Common myeloid progenitor, CD34-positive (primary cell): ENCODE measurements around the gene TCN1.

ENCODE experiments used
- CTCF ChIA-PET: fragments of 350-600 bp; sonication (Branson Sonifier 250); formaldehyde crosslinking; loops from one replicate; lab custom pipeline; 2021; ENCODE audit warnings: antibody characterized with exemption; lab: Charles Lee
- POLR2A ChIA-PET: fragments of 350-600 bp; sonication (Branson Sonifier 250); formaldehyde crosslinking; loops from one replicate; lab custom pipeline; 2021; ENCODE audit warnings: antibody characterized with exemption; lab: Charles Lee
- DNase-seq, 3 donors: peaks; one replicate each; pipeline versions ENCODE4 v3.0.0 to v3.0.0-alpha.2; 2013
- H3K27ac ChIP-seq, 2 experiments: 1 replicate in 1 of 2; 2 replicates in 1 of 2; pipeline ENCODE4 v1.7.0; 2013; ENCODE audit warnings: inconsistent platforms in 2 of 2, low read length in 2 of 2, mild to moderate bottlenecking in 2 of 2, low read depth in 1 of 2, moderate library complexity in 1 of 2; ENCODE audit not compliant: severe bottlenecking in 2 of 2, insufficient read depth in 1 of 2, poor library complexity in 1 of 2
- H3K27me3 ChIP-seq, 5 experiments: replicated peaks in 2 of 5; 1 replicate in 3 of 5; 2 replicates in 2 of 5; pipeline versions ENCODE4 v1.6.1 to v1.7.0; 2013; ENCODE audit warnings: low read length in 4 of 5, mild to moderate bottlenecking in 2 of 5, moderate library complexity in 2 of 5, inconsistent platforms in 1 of 5; ENCODE audit not compliant: insufficient read depth in 5 of 5, control insufficient read depth in 4 of 5
- H3K36me3 ChIP-seq, 4 experiments: 1 replicate in 2 of 4; 2 replicates in 2 of 4; pipeline versions ENCODE4 v1.6.1 to v1.7.0; 2013; ENCODE audit warnings: low read length in 3 of 4, control low read depth in 1 of 4, mild to moderate bottlenecking in 1 of 4; ENCODE audit not compliant: control insufficient read depth in 4 of 4, insufficient read depth in 4 of 4
- H3K4me1 ChIP-seq, 4 experiments: 1 replicate in 3 of 4; 2 replicates in 1 of 4; pipeline versions ENCODE4 v1.6.1 to v1.7.1; 2013; ENCODE audit warnings: low read length in 3 of 4, mild to moderate bottlenecking in 3 of 4, control low read depth in 1 of 4, inconsistent platforms in 1 of 4, moderate library complexity in 1 of 4; ENCODE audit not compliant: control insufficient read depth in 4 of 4, insufficient read depth in 4 of 4; ENCODE audit errors: control extremely low read depth in 1 of 4
- H3K4me3 ChIP-seq, 7 experiments: 1 replicate in 4 of 7; 2 replicates in 3 of 7; pipeline versions ENCODE4 v1.5.1 to v1.7.0; 2013; ENCODE audit warnings: mild to moderate bottlenecking in 7 of 7, low read length in 6 of 7, moderate library complexity in 6 of 7, inconsistent platforms in 2 of 7, low read depth in 2 of 7, control low read depth in 1 of 7; ENCODE audit not compliant: insufficient read depth in 4 of 7, control insufficient read depth in 1 of 7; ENCODE audit errors: extremely low read depth in 1 of 7
- H3K9me3 ChIP-seq, 5 experiments: 1 replicate in 4 of 5; 2 replicates in 1 of 5; pipeline versions ENCODE4 v1.6.1 to v1.7.1; 2013; ENCODE audit warnings: low read length in 4 of 5, mild to moderate bottlenecking in 2 of 5, inconsistent platforms in 1 of 5, low read depth in 1 of 5, moderate library complexity in 1 of 5; ENCODE audit not compliant: control insufficient read depth in 4 of 5, insufficient read depth in 2 of 5; ENCODE audit errors: control extremely low read depth in 1 of 5
- WGBS: methylation state at CpG from one replicate; pipeline ENCODE4 v1.1.5; 2013; ENCODE audit not compliant: insufficient coverage; 5-methylcytosine and 5-hydroxymethylcytosine counted together

TCN1 gene

DNA sequence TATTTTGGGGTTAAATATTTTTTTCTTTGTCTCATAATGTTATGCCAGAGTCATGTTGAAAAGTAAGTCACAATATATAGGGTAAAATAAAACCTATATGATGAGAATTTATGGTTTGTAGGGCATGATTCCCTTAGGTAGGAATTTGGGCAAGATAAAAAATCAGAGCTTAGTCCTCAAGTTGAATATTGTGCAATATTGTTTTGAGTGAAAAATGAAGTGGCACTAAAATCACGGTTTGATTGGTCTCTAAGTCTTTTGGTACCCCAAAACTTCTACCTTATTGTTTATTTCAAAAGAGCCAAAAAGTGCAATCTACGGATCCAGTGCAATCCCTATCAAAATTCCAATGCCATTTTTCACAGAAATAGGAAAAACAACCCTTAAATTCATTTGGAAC, 54.1 kb downstream of the TCN1 start:
- Histone ChIP-seq H3K4me1 (peaks cover 22 to 66% (median 42%) of the 10 kb centered on the region in 4 experiments), H3K9me3 (no peaks in the 10 kb centered on the region), H3K27me3 (no peaks in the 10 kb centered on the region), H3K27ac (no peak overlapping the region), H3K4me3 (no peak overlapping the region), H3K36me3 (peaks cover 0 to 15% (median 4%) of the 10 kb centered on the region in 4 experiments)
- DNase-seq, result no peak
- POLR2A ChIA-PET, result no interaction called here
- WGBS, result 100% methylated on average over 1 of the region's 2 CpGs
- CTCF ChIA-PET, result interaction anchor here (1.5 kb wide), 1 partner anchor 10 kb away, joined by 4 read pairs; no protein-coding TSS in a partner anchor

GRCh38 chr11:59810911-59811259, 55.4 kb downstream of the TCN1 start:
- no peaks in the 10 kb centered on the region for H3K9me3 ChIP-seq
- ChIA-PET POLR2A (interaction anchor here (0.7 kb wide), 1 partner anchor 130 kb away, joined by 3 read pairs; no protein-coding TSS in a partner anchor), CTCF (interaction anchor here (2.0 to 2.3 kb wide), 2 partner anchors 10 to 39 kb away, joined by 4 to 15 read pairs; no protein-coding TSS in a partner anchor)
- H3K4me1 ChIP-seq, result peaks cover 20 to 66% (median 45%) of the 10 kb centered on the region in 4 experiments
- H3K27me3 ChIP-seq, result no peaks in the 10 kb centered on the region
- H3K27ac ChIP-seq, result peak overlapping the region; percentile 62 to 88
- H3K36me3 ChIP-seq, result peaks cover 0 to 28% (median 11%) of the 10 kb centered on the region in 4 experiments
- peak overlapping the region; percentile 71 to 99 (median 97) for H3K4me3 ChIP-seq
- 15% methylated on average over 3 of the region's 8 CpGs for WGBS
- no peak for DNase-seq

GRCh38 chr11:59810189-59810910, 55.9 kb downstream of the TCN1 start, which contains the start of gene MRPL16:
Gene MRPL16, minus strand, starts transcription at chr11:59810778. Its CDS starts 120 bp downstream, at chr11:59810658.
- H3K4me3 ChIP-seq, result peak within 1 kb of the TSS; percentile 71 to 99 (median 97)
- peaks cover 20 to 62% (median 45%) of the 10 kb centered on the region in 4 experiments for H3K4me1 ChIP-seq
- POLR2A ChIA-PET, result interaction anchor here (0.7 kb wide), 1 partner anchor 130 kb away, joined by 3 read pairs; no protein-coding TSS in a partner anchor
- H3K9me3 ChIP-seq, result no peaks in the 10 kb centered on the region
- no peaks in the 10 kb centered on the region for H3K27me3 ChIP-seq
- WGBS, result under 1% methylated on average over 45 of the region's 54 CpGs
- H3K27ac ChIP-seq, result peak within 1 kb of the TSS; percentile 62 to 88
- peak; percentile 93 to 97 (median 96) for DNase-seq
- H3K36me3 ChIP-seq, result peaks cover 0 to 34% (median 14%) of the 10 kb centered on the region in 4 experiments
- CTCF ChIA-PET, result interaction anchor here (2.0 to 8.0 kb wide), 4 partner anchors 10 to 56 kb away, joined by 4 to 65 read pairs (median 11); partner anchors contain the start of gene STX3

GRCh38 chr11:59807047-59807610, 59.2 kb downstream of the TCN1 start:
- Histone ChIP-seq H3K4me3 (peak overlapping the region in 2 of 7 experiments; percentile 44 to 48), H3K9me3 (no peaks in the 10 kb centered on the region), H3K27me3 (no peaks in the 10 kb centered on the region), H3K36me3 (peaks cover 0 to 57% (median 16%) of the 10 kb centered on the region in 4 experiments), H3K27ac (peak overlapping the region in 1 of 2 experiments; percentile 43), H3K4me1 (peaks cover 16 to 60% (median 44%) of the 10 kb centered on the region in 4 experiments)
- ChIA-PET CTCF (interaction anchor here (0.7 to 8.0 kb wide), 4 partner anchors 45 to 445 kb away, joined by 3 to 65 read pairs (median 8); partner anchors contain the start of gene STX3), POLR2A (no interaction called here)
- WGBS, result no CpG with 5 or more reads among the region's 1 CpG
- DNase-seq, result peak in 2 of 3 donors; percentile 67 to 81

- Histone ChIP-seq H3K36me3 (peaks cover 0 to 77% (median 19%) of the 10 kb centered on the region in 4 experiments), H3K27me3 (no peaks in the 10 kb centered on the region), H3K4me1 (peaks cover 9 to 46% (median 36%) of the 10 kb centered on the region in 4 experiments), H3K4me3 (no peak overlapping the region), H3K27ac (no peak overlapping the region), H3K9me3 (no peaks in the 10 kb centered on the region)
- WGBS, result 25% methylated on average over 1 of the region's 2 CpGs
- ChIA-PET CTCF (interaction anchor here (2.0 to 8.0 kb wide), 2 partner anchors 50 to 448 kb away, joined by 7 to 65 read pairs; partner anchors contain the start of gene STX3), POLR2A (no interaction called here)
- peak in 2 of 3 donors; percentile 70 to 84 for DNase-seq
Observed at GRCh38 chr11:59804061-59804460, 62.2 kb downstream of the TCN1 start.
